ENCODE measurements around the gene UGT1A8. TPM values are rescaled to one million over a fixed set of nuclear protein-coding genes. Genes with fewer than 3 reads are reported as not detected.

Gene UGT1A8
- total RNA-seq, 2 experiments from 2014 or later: not detected

GRCh38 chr2:233814056-233814835 lies 196.8 kb downstream of the UGT1A8 start:
- no peak overlapping the region for H3K27ac Mint-ChIP-seq
- H3K27me3 Mint-ChIP-seq: peaks cover 15% of the 10 kb centered on the region
- H3K4me3 Mint-ChIP-seq: no peak overlapping the region
- DNase-seq: no peak
- no peaks in the 10 kb centered on the region for H3K4me1 Mint-ChIP-seq
- CTCF ChIA-PET: no interaction called here
- no peaks in the 10 kb centered on the region for H3K36me3 Mint-ChIP-seq (ENCODE audit: low read depth)
- POLR2A ChIA-PET: no interaction called here
- H3K9me3 Mint-ChIP-seq: no peaks in the 10 kb centered on the region

GRCh38 chr2:233815861-233816260 lies 198.4 kb downstream of the UGT1A8 start:
- ChIA-PET POLR2A (no interaction called here), CTCF (no interaction called here)
- no peaks in the 10 kb centered on the region for H3K9me3 Mint-ChIP-seq
- H3K27ac Mint-ChIP-seq: no peak overlapping the region
- peaks cover 9% of the 10 kb centered on the region for H3K27me3 Mint-ChIP-seq
- H3K4me1 Mint-ChIP-seq: no peaks in the 10 kb centered on the region
- H3K4me3 Mint-ChIP-seq: no peak overlapping the region
- DNase-seq: no peak
- no peaks in the 10 kb centered on the region for H3K36me3 Mint-ChIP-seq (ENCODE audit: low read depth)

GRCh38 chr2:233816334-233816733 lies 198.9 kb downstream of the UGT1A8 start:
- Mint-ChIP-seq H3K4me1 (no peaks in the 10 kb centered on the region), H3K4me3 (no peak overlapping the region), H3K27ac (no peak overlapping the region), H3K36me3 (ENCODE audit: low read depth) (no peaks in the 10 kb centered on the region), H3K27me3 (peaks cover 9% of the 10 kb centered on the region), H3K9me3 (no peaks in the 10 kb centered on the region)
- CTCF ChIA-PET: no interaction called here
- no peak for DNase-seq
- POLR2A ChIA-PET: no interaction called here

- no peak for DNase-seq
- Mint-ChIP-seq H3K4me1 (no peaks in the 10 kb centered on the region), H3K9me3 (no peaks in the 10 kb centered on the region), H3K27me3 (peaks cover 9% of the 10 kb centered on the region), H3K36me3 (ENCODE audit: low read depth) (no peaks in the 10 kb centered on the region), H3K27ac (no peak overlapping the region), H3K4me3 (no peak overlapping the region)
- POLR2A ChIA-PET: no interaction called here
- CTCF ChIA-PET: no interaction called here
Observed at GRCh38 chr2:233816771-233817170, 199.3 kb downstream of the UGT1A8 start.

- DNase-seq: no peak
- Mint-ChIP-seq H3K9me3 (no peaks in the 10 kb centered on the region), H3K27ac (no peak overlapping the region), H3K4me3 (no peak overlapping the region), H3K4me1 (no peaks in the 10 kb centered on the region), H3K27me3 (peaks cover 9% of the 10 kb centered on the region), H3K36me3 (ENCODE audit: low read depth) (no peaks in the 10 kb centered on the region)
- POLR2A ChIA-PET: no interaction called here
- CTCF ChIA-PET: no interaction called here
Observed at GRCh38 chr2:233817361-233817911, 200.0 kb downstream of the UGT1A8 start.

GRCh38 chr2:233817995-233818638 lies 200.7 kb downstream of the UGT1A8 start:
- Mint-ChIP-seq H3K4me3 (no peak overlapping the region), H3K27me3 (peaks cover 9% of the 10 kb centered on the region), H3K4me1 (no peaks in the 10 kb centered on the region), H3K27ac (no peak overlapping the region), H3K9me3 (no peaks in the 10 kb centered on the region), H3K36me3 (ENCODE audit: low read depth) (no peaks in the 10 kb centered on the region)
- POLR2A ChIA-PET: no interaction called here
- DNase-seq: no peak
- CTCF ChIA-PET: no interaction called here

- Mint-ChIP-seq H3K4me3 (no peak overlapping the region), H3K9me3 (no peaks in the 10 kb centered on the region), H3K36me3 (ENCODE audit: low read depth) (no peaks in the 10 kb centered on the region), H3K4me1 (no peaks in the 10 kb centered on the region), H3K27ac (no peak overlapping the region), H3K27me3 (peaks cover 9% of the 10 kb centered on the region)
- no peak for DNase-seq
- ChIA-PET CTCF (no interaction called here), POLR2A (no interaction called here)
Observed at GRCh38 chr2:233818639-233819621, 201.5 kb downstream of the UGT1A8 start.

GRCh38 chr2:233819884-233820773 lies 202.7 kb downstream of the UGT1A8 start:
- H3K27me3 Mint-ChIP-seq: peaks cover 8% of the 10 kb centered on the region
- DNase-seq: no peak
- no peak overlapping the region for H3K4me3 Mint-ChIP-seq
- H3K4me1 Mint-ChIP-seq: no peaks in the 10 kb centered on the region
- no peaks in the 10 kb centered on the region for H3K36me3 Mint-ChIP-seq (ENCODE audit: low read depth)
- CTCF ChIA-PET: no interaction called here
- POLR2A ChIA-PET: no interaction called here
- no peaks in the 10 kb centered on the region for H3K9me3 Mint-ChIP-seq
- H3K27ac Mint-ChIP-seq: no peak overlapping the region

- Mint-ChIP-seq H3K4me1 (no peaks in the 10 kb centered on the region), H3K36me3 (ENCODE audit: low read depth) (no peaks in the 10 kb centered on the region), H3K9me3 (no peaks in the 10 kb centered on the region), H3K27ac (no peak overlapping the region), H3K27me3 (peaks cover 10% of the 10 kb centered on the region), H3K4me3 (no peak overlapping the region)
- POLR2A ChIA-PET: no interaction called here
- DNase-seq: no peak
- CTCF ChIA-PET: no interaction called here
Observed at GRCh38 chr2:233820774-233821105, 203.3 kb downstream of the UGT1A8 start.

GRCh38 chr2:233821196-233821595 lies 203.8 kb downstream of the UGT1A8 start:
- no peak for DNase-seq
- Mint-ChIP-seq H3K4me1 (no peaks in the 10 kb centered on the region), H3K4me3 (no peak overlapping the region), H3K27ac (no peak overlapping the region), H3K36me3 (ENCODE audit: low read depth) (no peaks in the 10 kb centered on the region), H3K27me3 (peaks cover 10% of the 10 kb centered on the region), H3K9me3 (no peaks in the 10 kb centered on the region)
- POLR2A ChIA-PET: no interaction called here
- CTCF ChIA-PET: no interaction called here

GRCh38 chr2:233821709-233822100 lies 204.3 kb downstream of the UGT1A8 start:
- H3K9me3 Mint-ChIP-seq: no peaks in the 10 kb centered on the region
- H3K4me1 Mint-ChIP-seq: no peaks in the 10 kb centered on the region
- ChIA-PET POLR2A (no interaction called here), CTCF (no interaction called here)
- H3K27ac Mint-ChIP-seq: no peak overlapping the region
- H3K36me3 Mint-ChIP-seq (ENCODE audit: low read depth): no peaks in the 10 kb centered on the region
- peaks cover 11% of the 10 kb centered on the region for H3K27me3 Mint-ChIP-seq
- H3K4me3 Mint-ChIP-seq: no peak overlapping the region
- no peak for DNase-seq

- no peak for DNase-seq
Observed at GRCh38 chr2:233822101-233822771, 204.8 kb downstream of the UGT1A8 start.

More at GRCh38 chr2:233822101-233822771, 204.8 kb downstream of the UGT1A8 start:
- CTCF ChIA-PET: no interaction called here
- POLR2A ChIA-PET: interaction anchor here (0.5 kb wide), 1 partner anchor 1668 kb away, joined by 4 read pairs; no protein-coding TSS in a partner anchor
- H3K9me3 Mint-ChIP-seq: no peaks in the 10 kb centered on the region
- no peak overlapping the region for H3K4me3 Mint-ChIP-seq
- no peaks in the 10 kb centered on the region for H3K4me1 Mint-ChIP-seq
- no peak overlapping the region for H3K27ac Mint-ChIP-seq
- H3K27me3 Mint-ChIP-seq: peaks cover 13% of the 10 kb centered on the region
- H3K36me3 Mint-ChIP-seq (ENCODE audit: low read depth): no peaks in the 10 kb centered on the region
